A673 (cell line): ENCODE results near the gene RIBC1. TPM values are rescaled to one million over a fixed set of nuclear protein-coding genes. Genes with fewer than 3 reads are reported as not detected.

Experiments used
- BruUV-seq: library from RNA; stranded (reverse); fragments of 400-500 nt; replicated peaks from 2 replicates; lab custom pipeline; 2021; lab: Mats Ljungman, UMichigan
- CTCF ChIA-PET: fragments of 300-600 bp; sonication (Branson Sonifier 250); formaldehyde crosslinking; loops from one replicate; lab custom pipeline; 2022; ENCODE audit warnings: antibody characterized with exemption; lab: Charles Lee
- POLR2A ChIA-PET: fragments of 300-600 bp; sonication (Branson Sonifier 250); formaldehyde crosslinking; loops from one replicate; lab custom pipeline; 2022; ENCODE audit warnings: antibody characterized with exemption; ENCODE audit not compliant: low non-redundant PET; lab: Charles Lee
- DNase-seq: peaks from one replicate; pipeline ENCODE4 v3.0.0-alpha.2; 2015; ENCODE audit warnings: low spot score
- H3K27ac ChIP-seq: fragments of 200-600 bp; sonication (generic); 2 replicates; pipeline ENCODE4 v1.5.1; 2016; ENCODE audit warnings: mixed run types, low read depth, mild to moderate bottlenecking, mixed read lengths, antibody characterized with exemption, low read length; ENCODE audit not compliant: poor library complexity, severe bottlenecking
- H3K27me3 ChIP-seq: fragments of 200-600 bp; sonication (generic); replicated peaks from 2 replicates; pipeline ENCODE4 v1.6.1; 2017; ENCODE audit warnings: mixed run types, low read depth, mild to moderate bottlenecking, mixed read lengths, antibody characterized with exemption, low read length; ENCODE audit not compliant: insufficient read depth, poor library complexity
- H3K36me3 ChIP-seq: fragments of 200-600 bp; sonication (generic); 2 replicates; pipeline ENCODE4 v1.6.1; 2016; ENCODE audit warnings: mixed run types, mild to moderate bottlenecking, mixed read lengths, antibody characterized with exemption, low read length; ENCODE audit not compliant: insufficient read depth, poor library complexity, severe bottlenecking
- H3K4me1 ChIP-seq: fragments of 200-600 bp; sonication (generic); 2 replicates; pipeline ENCODE4 v1.6.1; 2017; ENCODE audit warnings: mixed run types, mild to moderate bottlenecking, mixed read lengths, antibody characterized with exemption, low read length; ENCODE audit not compliant: insufficient read depth, poor library complexity, severe bottlenecking
- H3K4me3 ChIP-seq: fragments of 200-600 bp; sonication (generic); 2 replicates; pipeline ENCODE4 v1.5.1; 2016; ENCODE audit warnings: low read depth, mixed run types, mild to moderate bottlenecking, mixed read lengths, low read length; ENCODE audit not compliant: poor library complexity, severe bottlenecking
- H3K9me3 ChIP-seq: fragments of 200-600 bp; sonication (generic); 2 replicates; pipeline ENCODE4 v1.6.1; 2016; ENCODE audit warnings: mixed run types, low read depth, mild to moderate bottlenecking, mixed read lengths, antibody characterized with exemption, low read length; ENCODE audit not compliant: poor library complexity, severe bottlenecking
- CTCF ChIP-seq: fragments of 300-800, 200-600 bp; sonication (generic); conservative IDR thresholded peaks from 2 replicates; pipeline ENCODE4 v1.5.1; 2017; ENCODE audit warnings: low read depth, mild to moderate bottlenecking, antibody characterized with exemption, low read length, moderate library complexity, mixed read lengths
- EZH2 ChIP-seq: fragments of 200-600 bp; sonication (generic); IDR thresholded peaks from 2 replicates; pipeline ENCODE4 v1.6.1; 2017; ENCODE audit warnings: borderline replicate concordance, low read depth, mild to moderate bottlenecking, mixed read lengths, antibody characterized with exemption, low read length; ENCODE audit not compliant: poor library complexity, severe bottlenecking
- intact Hi-C: fragments of 100-400 bp; cut with micrococcal nuclease; formaldehyde crosslinking; loops from one replicate; pipeline ENCODE4 v1.10.0; 2022; ENCODE audit not compliant: unreplicated experiment
- total RNA-seq: library from RNA; stranded (reverse); gene quantifications from 2 replicates; pipeline ENCODE4 v1.2.3, GENCODE V29; 2021

The RIBC1 gene
- total RNA-seq, 1 experiment from 2014 or later, result 1.0 TPM

GRCh38 chrX:53433651-53434639 is 11.3 kb downstream of the RIBC1 start, which contains the start of gene HSD17B10:
TSS of gene HSD17B10 (minus strand) at chrX:53434370. CDS start at chrX:53434345, 25 bp downstream.
- TF ChIP-seq CTCF, result no peak
- TF ChIP-seq EZH2, result no peak
- Histone ChIP-seq H3K4me1 (no peaks in the 10 kb centered on the region), H3K27me3 (peaks cover 14% of the 10 kb centered on the region), H3K4me3 (peak within 1 kb of the TSS; percentile 71), H3K36me3 (no peaks in the 10 kb centered on the region), H3K27ac (peak within 1 kb of the TSS; percentile 54), H3K9me3 (no peaks in the 10 kb centered on the region)
- CTCF ChIA-PET, result no interaction called here
- DNase-seq, result peak; percentile 92
- POLR2A ChIA-PET, result no interaction called here
- intact Hi-C loops, result no loop called here
- BruUV-seq, result no TSS peak

- intact Hi-C loops, result loop anchor here (2.0 kb wide), 1 partner anchor 119 kb away; no protein-coding TSS in a partner anchor
- Histone ChIP-seq H3K27ac (no peak overlapping the region), H3K36me3 (no peaks in the 10 kb centered on the region), H3K4me1 (peaks cover 2% of the 10 kb centered on the region), H3K9me3 (no peaks in the 10 kb centered on the region), H3K4me3 (no peak overlapping the region), H3K27me3 (peaks cover 21% of the 10 kb centered on the region)
- TF ChIP-seq EZH2 (no peak), CTCF (peak; percentile 88)
- peak; percentile 83 for DNase-seq
- BruUV-seq, result no TSS peak
- CTCF ChIA-PET, result interaction anchor here (0.6 to 1.6 kb wide), 4 partner anchors 10 to 154 kb away, joined by 3 to 6 read pairs (median 4); no protein-coding TSS in a partner anchor
- POLR2A ChIA-PET, result interaction anchor here (0.6 to 0.7 kb wide), 2 partner anchors 16 to 21 kb away, joined by 4 to 6 read pairs; no protein-coding TSS in a partner anchor
Observed at GRCh38 chrX:53435997-53436396, 13.3 kb downstream of the RIBC1 start.

- Histone ChIP-seq H3K4me3 (no peak overlapping the region), H3K36me3 (no peaks in the 10 kb centered on the region), H3K9me3 (no peaks in the 10 kb centered on the region), H3K27ac (no peak overlapping the region), H3K4me1 (peaks cover 5% of the 10 kb centered on the region), H3K27me3 (peaks cover 29% of the 10 kb centered on the region)
- no peak for TF ChIP-seq CTCF
- no peak for TF ChIP-seq EZH2
- intact Hi-C loops, result loop anchor here (2.0 kb wide), 1 partner anchor 120 kb away; no protein-coding TSS in a partner anchor
- no peak for DNase-seq
- CTCF ChIA-PET, result interaction anchor here (1.6 kb wide), 1 partner anchor 9 kb away, joined by 6 read pairs; no protein-coding TSS in a partner anchor
- no TSS peak for BruUV-seq
- POLR2A ChIA-PET, result no interaction called here
Observed at GRCh38 chrX:53437206-53437605, 14.5 kb downstream of the RIBC1 start.
